GM21717 (cell line): ENCODE results near the gene USP37.

ENCODE experiments used
- ATAC-seq: cut with Tn5 transposase; IDR thresholded peaks from one replicate; pipeline ENCODE4 v1.9.1; 2021; ENCODE audit warnings: mild to moderate bottlenecking, moderate library complexity; ENCODE audit not compliant: unreplicated experiment

Gene USP37

GRCh38 chr2:218477247-218477646 lies 90.9 kb downstream of the USP37 start:
- ATAC-seq = no peak

DNA sequence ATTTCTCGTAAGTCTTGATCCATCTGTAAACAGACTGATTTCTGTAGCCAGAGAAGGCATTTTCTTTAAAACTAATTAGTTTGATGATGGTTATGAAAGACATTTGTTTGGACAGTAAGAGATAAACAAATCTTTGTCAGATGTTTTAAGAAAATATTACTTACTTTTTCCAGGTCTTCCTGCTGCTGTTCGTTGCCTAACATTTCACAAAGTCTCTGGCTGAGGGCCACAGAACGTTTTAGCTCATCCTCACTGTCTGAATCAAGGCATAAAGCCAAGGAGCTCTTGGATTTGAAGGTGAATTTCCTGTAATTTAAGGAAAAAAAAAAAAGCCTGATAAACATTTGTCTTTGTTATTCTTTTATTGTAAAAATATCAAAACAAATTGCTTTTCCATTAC lies 91.5 kb downstream of the USP37 start:
- no peak for ATAC-seq

DNA sequence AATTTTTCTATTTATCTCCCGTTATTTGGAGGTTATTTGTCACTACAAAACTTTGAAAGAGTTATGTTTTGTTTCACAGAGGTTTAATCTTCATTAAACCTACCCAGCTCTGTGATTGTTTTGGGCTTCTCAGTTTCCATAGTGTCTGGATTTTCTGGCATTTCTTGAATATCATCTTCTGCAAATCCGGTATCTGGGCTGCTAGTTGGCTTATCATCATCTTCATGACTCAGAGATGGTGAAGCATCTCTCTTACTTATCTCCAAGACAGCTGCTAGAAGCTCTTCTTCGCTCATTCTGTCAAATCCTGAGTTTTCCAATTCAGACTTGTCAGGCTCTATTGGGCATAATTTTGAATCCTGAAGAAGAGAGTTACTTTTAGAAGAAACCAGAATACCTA lies 93.6 kb downstream of the USP37 start:
- ATAC-seq = no peak

DNA sequence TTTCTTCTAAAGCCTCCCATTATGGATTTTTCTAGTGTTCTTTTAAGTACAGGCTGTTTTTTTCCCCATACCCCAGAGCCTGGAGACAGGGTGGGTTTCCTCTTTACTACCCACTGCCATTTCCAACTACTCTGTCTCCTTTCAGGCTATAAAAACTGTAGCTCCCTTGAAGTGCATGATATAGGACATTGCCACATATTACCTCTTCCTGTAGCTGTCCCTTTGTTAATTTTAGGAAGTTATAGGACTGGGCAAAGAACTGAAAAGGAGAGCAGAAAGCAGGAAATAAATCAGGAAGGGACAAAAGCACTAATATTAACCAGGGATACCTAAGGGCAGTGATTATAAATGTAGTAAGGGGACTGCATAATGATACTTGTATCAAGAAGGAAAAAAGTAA lies 95.2 kb downstream of the USP37 start:
- no peak for ATAC-seq

DNA sequence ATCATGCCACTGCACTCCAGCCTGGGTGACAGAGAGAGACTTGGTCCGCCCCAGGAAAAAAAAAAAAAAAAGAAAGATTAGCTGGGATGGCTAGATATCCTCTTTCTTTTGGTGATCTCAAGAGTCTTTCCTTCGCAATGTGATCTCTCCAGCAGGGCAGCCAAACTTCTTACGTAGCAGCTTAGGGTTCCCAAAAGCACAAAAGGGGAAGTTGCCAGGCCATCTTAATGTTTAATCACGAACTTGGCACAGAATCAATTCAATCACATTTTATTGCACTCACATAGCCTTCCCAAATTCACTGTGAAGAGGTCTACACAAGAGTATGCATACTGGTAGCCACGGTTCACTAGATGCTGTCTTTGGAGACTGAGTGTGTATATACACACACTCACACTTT lies 96.2 kb downstream of the USP37 start:
- ATAC-seq = no peak

DNA sequence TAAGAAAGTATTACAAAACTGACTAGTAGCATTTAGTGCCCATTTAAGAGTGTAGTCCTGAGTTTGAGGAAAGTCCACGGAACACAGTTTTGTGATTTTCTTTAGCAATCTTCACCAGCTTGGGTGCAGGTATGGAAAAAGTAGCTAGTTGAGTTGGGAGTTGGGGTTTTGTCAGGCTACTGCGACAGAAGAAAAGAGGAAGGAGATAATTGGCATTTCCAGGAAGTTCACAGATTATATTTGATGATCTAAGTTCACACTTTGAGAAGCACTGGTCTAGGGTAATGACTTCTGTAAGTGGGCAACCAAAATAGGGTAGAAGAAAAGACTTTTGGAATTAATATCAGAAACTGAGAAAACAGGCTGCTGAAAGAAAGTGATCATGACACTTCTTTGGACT lies 97.1 kb downstream of the USP37 start:
- no peak for ATAC-seq

DNA sequence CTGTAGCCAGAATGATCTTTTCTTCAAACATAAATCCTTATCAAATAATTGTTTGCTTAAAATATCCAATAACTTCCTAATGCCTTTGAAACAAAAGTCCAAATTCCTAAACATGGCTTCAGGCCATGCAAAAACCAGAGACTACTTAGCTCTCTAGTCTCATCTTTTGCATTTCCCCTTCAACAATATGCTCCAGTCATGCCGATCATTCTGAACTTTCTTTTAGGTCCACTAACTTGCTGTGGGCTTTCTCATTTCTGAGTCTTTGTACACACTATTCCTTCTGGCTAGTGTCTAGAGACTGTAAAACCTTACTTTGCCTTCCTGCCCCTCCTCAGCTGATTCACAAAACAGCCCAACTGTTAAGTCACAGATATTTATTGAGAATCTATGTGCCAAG lies 97.7 kb downstream of the USP37 start:
- no peak for ATAC-seq

DNA sequence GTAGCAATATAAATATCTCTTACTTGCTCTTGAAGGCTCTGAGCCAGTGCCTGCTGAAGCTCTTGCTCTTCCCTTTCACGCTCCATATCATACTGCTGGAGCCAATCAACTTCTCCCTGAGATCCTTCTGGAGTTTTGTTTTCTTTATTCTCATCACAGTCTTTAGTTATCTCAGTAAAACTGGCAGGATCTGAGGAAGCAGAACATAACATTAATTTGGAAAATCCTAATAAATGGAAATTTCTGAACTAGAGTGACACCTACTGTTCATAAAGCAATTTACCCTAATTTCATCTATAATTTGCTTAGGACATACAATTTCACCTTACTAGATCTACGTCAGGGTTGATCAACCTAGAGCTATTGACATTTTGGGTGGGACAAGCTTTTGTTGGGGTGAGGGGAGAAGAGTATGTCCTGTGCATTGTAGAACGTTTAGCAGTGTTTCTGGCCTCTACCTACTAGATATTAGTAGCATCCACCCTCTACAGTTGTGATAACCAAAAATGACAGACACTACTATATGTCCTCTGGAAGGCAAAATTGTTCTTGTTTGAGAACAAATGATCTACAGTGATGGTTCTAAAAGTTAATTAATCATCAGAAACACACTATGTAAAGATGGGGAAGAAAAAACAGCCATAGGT lies 102.0 kb downstream of the USP37 start:
- no peak for ATAC-seq

- no peak for ATAC-seq
These were observed 109.6 kb downstream of the USP37 start for GRCh38 chr2:218458598-218458997.

DNA sequence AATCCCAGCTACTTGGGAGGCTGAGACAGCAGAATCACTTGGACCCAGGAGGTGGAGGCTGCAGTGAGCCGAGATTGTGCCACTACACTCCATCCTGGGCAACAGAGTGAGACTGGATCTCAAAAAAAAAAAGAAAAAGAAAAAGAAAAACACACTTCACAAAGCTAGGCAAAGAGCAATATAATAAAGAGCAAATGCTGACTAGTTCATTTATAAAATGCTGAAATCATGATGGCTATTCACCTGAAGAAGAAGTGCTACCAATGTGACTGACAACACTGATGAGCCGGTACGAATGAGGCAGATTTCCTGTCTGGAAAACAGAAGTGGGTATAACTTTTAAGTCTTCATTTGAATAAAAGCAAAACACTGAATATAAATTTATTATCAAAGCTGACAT lies 111.3 kb downstream of the USP37 start:
- ATAC-seq = no peak

GRCh38 chr2:218452079-218452478 lies 116.1 kb downstream of the USP37 start:
- ATAC-seq = no peak

DNA sequence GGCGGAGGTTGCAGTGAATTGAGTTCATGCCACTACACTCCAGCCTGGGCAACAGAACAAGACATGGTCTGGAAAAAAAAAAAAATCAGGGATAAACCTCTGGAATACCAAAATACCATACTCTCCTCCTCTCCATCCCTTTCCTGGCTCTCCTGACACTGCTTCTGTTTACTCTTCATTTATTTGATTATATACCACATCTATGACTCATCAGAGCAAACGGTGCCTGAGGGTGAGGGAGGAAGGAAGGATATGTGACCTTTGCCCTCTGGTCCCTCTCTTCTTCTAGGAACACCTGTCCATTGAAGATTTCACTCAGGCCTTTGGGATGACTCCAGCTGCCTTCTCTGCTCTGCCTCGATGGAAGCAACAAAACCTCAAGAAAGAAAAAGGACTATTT lies 119.2 kb downstream of the USP37 start:
- ATAC-seq = no peak

DNA sequence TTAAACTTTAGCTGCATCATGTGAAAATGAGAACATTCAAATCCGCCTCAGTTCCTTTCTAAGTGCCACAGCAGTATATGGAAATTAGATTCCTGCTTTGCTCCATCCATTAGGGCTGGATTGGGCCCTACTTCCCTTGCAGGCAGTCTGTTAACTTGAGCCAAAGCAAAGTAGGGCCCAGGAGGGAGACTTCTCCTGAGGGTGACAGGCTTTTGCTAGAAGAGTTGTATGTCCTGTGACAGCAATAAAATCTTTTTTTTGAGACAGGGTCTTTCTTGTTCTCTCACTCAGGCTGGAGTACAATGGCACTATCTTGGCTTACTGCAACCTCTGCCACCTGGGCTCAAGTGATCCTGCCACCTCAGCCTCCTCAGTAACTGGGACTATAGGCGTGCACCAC lies 121.1 kb downstream of the USP37 start:
- ATAC-seq = no peak

DNA sequence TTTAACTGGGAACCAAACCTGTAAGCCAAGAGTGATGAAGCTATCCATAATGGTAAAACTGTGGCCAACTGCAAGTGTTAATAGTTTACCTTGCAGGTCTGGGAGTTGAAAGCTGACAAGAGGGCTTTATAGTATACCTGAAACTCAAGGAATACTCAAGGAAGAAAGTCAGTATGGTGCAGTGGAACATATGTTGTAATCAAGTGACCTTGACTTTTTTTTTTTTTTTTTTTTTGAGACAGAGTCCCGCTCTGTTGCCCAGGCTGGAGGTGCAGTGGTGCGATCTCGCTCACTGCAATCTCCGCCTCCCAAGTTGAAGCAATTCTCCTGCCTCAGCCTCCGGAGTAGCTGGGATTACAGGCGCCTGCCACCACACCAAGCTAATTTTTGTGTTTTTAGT lies 121.6 kb downstream of the USP37 start:
- no peak for ATAC-seq

GRCh38 chr2:218445602-218446001 lies 122.5 kb downstream of the USP37 start:
- ATAC-seq = no peak

GRCh38 chr2:218444692-218445357 lies 123.3 kb downstream of the USP37 start:
- ATAC-seq = no peak

- no peak for ATAC-seq
These were observed 129.6 kb downstream of the USP37 start for GRCh38 chr2:218438596-218438995.

GRCh38 chr2:218437969-218438368 lies 130.2 kb downstream of the USP37 start:
- no peak for ATAC-seq

GRCh38 chr2:218436992-218437391 lies 131.2 kb downstream of the USP37 start:
- no peak for ATAC-seq

- no peak for ATAC-seq
These were observed 132.9 kb downstream of the USP37 start for GRCh38 chr2:218435003-218435982.

- ATAC-seq = no peak
These were observed 133.7 kb downstream of the USP37 start for GRCh38 chr2:218434456-218434855.
